Tibial nerve (tissue), 4 donors: ENCODE data around the gene CEP63. TPM values are rescaled to one million over a fixed set of nuclear protein-coding genes. Genes with fewer than 3 reads are reported as not detected.
A peak's percentile ranks its signal among the peaks of the same experiment; 100 is the strongest.

Experiments used
- DNase-seq, 2 donors: peaks; one replicate each; pipeline ENCODE4 v3.0.0-alpha.2; 2019; ENCODE audit warnings: low spot score in 2 of 2
- H3K27ac ChIP-seq, 4 donors: fragments of 200-600 bp; sonication (generic) in 3 of 4; one replicate each; pipeline ENCODE4 v1.5.1; 2017 to 2019; ENCODE audit warnings: mild to moderate bottlenecking in 1 of 4
- H3K27me3 ChIP-seq, 2 donors: fragments of 200-600 bp; sonication (generic) in 1 of 2; one replicate each; pipeline versions ENCODE4 v1.5.1 to v1.6.0; 2017 to 2019
- H3K36me3 ChIP-seq, 3 donors: fragments of 200-600 bp; sonication (generic); one replicate each; pipeline ENCODE4 v1.5.1; 2018 to 2019
- H3K4me1 ChIP-seq, 4 donors: fragments of 200-600 bp; sonication (generic) in 3 of 4; one replicate each; pipeline ENCODE4 v1.5.1; 2017 to 2019
- H3K4me3 ChIP-seq, 4 donors: fragments of 200-600 bp; sonication (generic) in 3 of 4; one replicate each; pipeline ENCODE4 v1.5.1; 2017 to 2019; ENCODE audit warnings: mild to moderate bottlenecking in 1 of 4, moderate library complexity in 1 of 4
- H3K9me3 ChIP-seq, 4 donors: fragments of 200-600 bp; sonication (generic) in 3 of 4; one replicate each; pipeline ENCODE4 v1.5.1; 2017 to 2019
- CTCF ChIP-seq, 5 experiments: fragments of 200-600 bp in 3 of 5; fragments of 450-650 bp in 2 of 5; sonication (generic) in 3 of 5; IDR thresholded peaks; one replicate each; pipeline ENCODE4 v1.5.1; 2016 to 2019; ENCODE audit warnings: antibody characterized with exemption in 5 of 5, mild to moderate bottlenecking in 3 of 5, moderate library complexity in 2 of 5
- EP300 ChIP-seq, 2 donors: sonication (generic); formaldehyde crosslinking; IDR thresholded peaks; one replicate each; pipeline ENCODE4 v1.6.1; 2017; ENCODE audit warnings: antibody characterized with exemption in 2 of 2, mild to moderate bottlenecking in 1 of 2
- POLR2A ChIP-seq, 2 donors: fragments of 450-650 bp; IDR thresholded peaks; one replicate each; pipeline ENCODE4 v1.6.1; 2017; ENCODE audit warnings: antibody characterized with exemption in 2 of 2, mild to moderate bottlenecking in 2 of 2, moderate library complexity in 2 of 2
- WGBS, 2 donors: methylation state at CpG; one replicate each; pipeline ENCODE4 v1.1.5; 2018; 5-methylcytosine and 5-hydroxymethylcytosine counted together
- total RNA-seq, 4 donors: library from RNA; depleted of rRNA; stranded (reverse); fragments of >200 nt; gene quantifications; one replicate each; pipeline ENCODE4 v1.1.0, GENCODE V29; 2016

The CEP63 gene
- total RNA-seq, 4 donors from 2014 or later: 21.4 to 32.7 (median 27.8) TPM

GRCh38 chr3:134473868-134474546 lies 11.8 kb upstream of the CEP63 start:
- DNase-seq: peak; percentile 76 to 97
- 20 to 23% methylated on average over 9 of the region's 9 CpGs for WGBS, 2 donors
- Histone ChIP-seq H3K4me1 (peaks cover 0 to 51% (median 4%) of the 10 kb centered on the region in 4 donors), H3K36me3 (peaks cover 0 to 33% (median 0%) of the 10 kb centered on the region in 3 donors), H3K27ac (peak overlapping the region in 2 of 4 donors; percentile 21 to 58), H3K4me3 (no peak overlapping the region), H3K27me3 (no peaks in the 10 kb centered on the region), H3K9me3 (no peaks in the 10 kb centered on the region)
- TF ChIP-seq EP300 (IDR thresholded peaks at IDR 0.05) (peak in 1 of 2 donors; percentile 44), POLR2A (IDR thresholded peaks at IDR 0.05) (no peak), CTCF (IDR thresholded peaks at IDR 0.05) (peak; percentile 69 to 91 (median 82))

- no peaks in the 10 kb centered on the region for H3K27me3 ChIP-seq
- H3K9me3 ChIP-seq: no peaks in the 10 kb centered on the region
- H3K27ac ChIP-seq: no peak overlapping the region
- no peak for TF ChIP-seq POLR2A (IDR thresholded peaks at IDR 0.05)
- no peak for TF ChIP-seq EP300 (IDR thresholded peaks at IDR 0.05)
- no peak for TF ChIP-seq CTCF (IDR thresholded peaks at IDR 0.05)
- no peak overlapping the region for H3K4me3 ChIP-seq
- peaks cover 0 to 51% (median 4%) of the 10 kb centered on the region in 4 donors for H3K4me1 ChIP-seq
- 80 to 81% methylated on average over 5 of the region's 5 CpGs for WGBS, 2 donors
- peaks cover 0 to 42% (median 0%) of the 10 kb centered on the region in 3 donors for H3K36me3 ChIP-seq
- DNase-seq: peak in 1 of 2 donors; percentile 3
Measured at GRCh38 chr3:134474956-134475355, 10.9 kb upstream of the CEP63 start.

- WGBS, 2 donors: 48 to 53% methylated on average over 4 of the region's 4 CpGs
- Histone ChIP-seq H3K36me3 (peaks cover 0 to 55% (median 0%) of the 10 kb centered on the region in 3 donors), H3K27ac (peak overlapping the region in 2 of 4 donors; percentile 50 to 53), H3K9me3 (no peaks in the 10 kb centered on the region), H3K27me3 (no peaks in the 10 kb centered on the region), H3K4me3 (no peak overlapping the region), H3K4me1 (peaks cover 0 to 49% (median 4%) of the 10 kb centered on the region in 4 donors)
- TF ChIP-seq EP300 (IDR thresholded peaks at IDR 0.05): no peak
- no peak for TF ChIP-seq POLR2A (IDR thresholded peaks at IDR 0.05)
- TF ChIP-seq CTCF (IDR thresholded peaks at IDR 0.05): no peak
- no peak for DNase-seq
Measured at GRCh38 chr3:134476306-134476705, 9.6 kb upstream of the CEP63 start.

- H3K27me3 ChIP-seq: no peaks in the 10 kb centered on the region
- peaks cover 0 to 42% (median 4%) of the 10 kb centered on the region in 4 donors for H3K4me1 ChIP-seq
- H3K4me3 ChIP-seq: no peak overlapping the region
- peaks cover 0 to 62% (median 4%) of the 10 kb centered on the region in 3 donors for H3K36me3 ChIP-seq
- no peaks in the 10 kb centered on the region for H3K9me3 ChIP-seq
- WGBS, 2 donors: 67 to 75% methylated on average over 6 of the region's 6 CpGs
- H3K27ac ChIP-seq: peak overlapping the region in 2 of 4 donors; percentile 50 to 53
- no peak for DNase-seq
- TF ChIP-seq EP300 (IDR thresholded peaks at IDR 0.05) (no peak), POLR2A (IDR thresholded peaks at IDR 0.05) (no peak)
Measured at GRCh38 chr3:134477002-134477401, 8.9 kb upstream of the CEP63 start.

- Histone ChIP-seq H3K4me1 (peaks cover 0 to 38% (median 4%) of the 10 kb centered on the region in 4 donors), H3K36me3 (peaks cover 0 to 69% (median 9%) of the 10 kb centered on the region in 3 donors), H3K4me3 (no peak overlapping the region), H3K27ac (peak overlapping the region in 1 of 4 donors; percentile 50), H3K9me3 (no peaks in the 10 kb centered on the region), H3K27me3 (no peaks in the 10 kb centered on the region)
- no peak for DNase-seq
- TF ChIP-seq CTCF (IDR thresholded peaks at IDR 0.05) (no peak), EP300 (IDR thresholded peaks at IDR 0.05) (no peak), POLR2A (IDR thresholded peaks at IDR 0.05) (no peak)
- WGBS, 2 donors: 39 to 48% methylated on average over 2 of the region's 2 CpGs
Measured at GRCh38 chr3:134477938-134478337, 7.9 kb upstream of the CEP63 start.
